ENCODE results near the gene NAA15.
"Not testable (repeated sequence)": the region's sequence is repeated elsewhere in the genome, so short reads cannot be mapped to it uniquely, and the experiment has no call there.

Gene NAA15

DNA sequence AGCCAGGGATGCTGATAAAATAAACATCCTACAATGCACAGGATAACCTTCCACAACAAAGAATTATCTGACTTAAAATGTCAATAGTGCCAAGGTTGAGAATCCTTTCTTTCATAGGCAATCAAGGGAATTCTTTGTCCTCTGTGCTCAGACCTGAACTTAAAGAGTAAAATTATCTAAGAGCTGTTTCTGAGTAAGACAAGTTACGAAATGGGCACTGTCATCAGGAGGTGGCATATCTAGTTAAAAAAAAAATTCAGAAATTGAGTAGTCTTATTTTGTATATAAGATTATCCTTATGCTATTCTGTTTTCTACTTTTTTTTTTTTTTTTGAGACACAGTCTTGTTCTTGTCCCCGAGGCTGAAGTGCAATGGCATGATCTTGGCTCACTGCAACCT lies 149.3 kb downstream of the NAA15 start:
- DNase-seq (ENCODE audit: low read depth in 2 of 2) = no peak

DNA sequence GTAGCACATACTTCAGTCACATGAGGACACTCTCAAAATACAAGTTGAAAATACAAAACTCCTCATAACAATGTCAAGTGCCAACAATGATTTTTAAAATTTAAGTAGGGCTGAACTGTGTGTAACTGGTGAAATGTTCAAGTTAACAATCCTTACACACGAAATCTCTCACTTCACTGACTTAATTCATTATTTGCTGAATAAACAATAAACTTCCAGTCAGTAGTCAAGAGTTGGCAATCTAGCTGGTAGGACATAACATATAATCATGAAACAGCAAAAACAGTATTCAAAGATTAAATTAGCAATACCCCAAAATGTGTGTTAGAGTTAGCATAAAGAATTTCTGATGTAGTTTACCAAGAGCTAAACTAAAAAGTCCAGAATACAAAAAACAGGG lies 150.7 kb downstream of the NAA15 start:
- no peak for DNase-seq (ENCODE audit: low read depth in 2 of 2)

DNA sequence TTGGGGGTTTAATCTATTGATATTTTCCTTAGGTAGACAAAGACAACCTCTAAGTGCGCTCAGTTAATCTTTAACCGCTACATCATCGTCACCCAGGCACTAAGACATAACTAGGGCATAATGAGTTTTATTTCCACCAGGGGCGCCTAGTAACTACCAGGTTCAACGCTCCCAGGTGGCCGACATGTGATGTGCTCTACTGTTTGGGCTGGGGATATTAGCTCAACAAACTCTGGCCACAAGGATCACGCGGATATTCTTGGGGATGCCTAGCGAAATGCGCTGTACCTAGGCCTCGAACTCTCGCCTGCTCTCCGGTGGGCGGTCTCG lies 151.7 kb downstream of the NAA15 start:
- DNase-seq (ENCODE audit: low read depth in 2 of 2) = no peak

GRCh38 chr4:139453371-139454110 lies 152.2 kb downstream of the NAA15 start:
- peak; percentile 93 to 95 for DNase-seq (ENCODE audit: low read depth in 2 of 2)

DNA sequence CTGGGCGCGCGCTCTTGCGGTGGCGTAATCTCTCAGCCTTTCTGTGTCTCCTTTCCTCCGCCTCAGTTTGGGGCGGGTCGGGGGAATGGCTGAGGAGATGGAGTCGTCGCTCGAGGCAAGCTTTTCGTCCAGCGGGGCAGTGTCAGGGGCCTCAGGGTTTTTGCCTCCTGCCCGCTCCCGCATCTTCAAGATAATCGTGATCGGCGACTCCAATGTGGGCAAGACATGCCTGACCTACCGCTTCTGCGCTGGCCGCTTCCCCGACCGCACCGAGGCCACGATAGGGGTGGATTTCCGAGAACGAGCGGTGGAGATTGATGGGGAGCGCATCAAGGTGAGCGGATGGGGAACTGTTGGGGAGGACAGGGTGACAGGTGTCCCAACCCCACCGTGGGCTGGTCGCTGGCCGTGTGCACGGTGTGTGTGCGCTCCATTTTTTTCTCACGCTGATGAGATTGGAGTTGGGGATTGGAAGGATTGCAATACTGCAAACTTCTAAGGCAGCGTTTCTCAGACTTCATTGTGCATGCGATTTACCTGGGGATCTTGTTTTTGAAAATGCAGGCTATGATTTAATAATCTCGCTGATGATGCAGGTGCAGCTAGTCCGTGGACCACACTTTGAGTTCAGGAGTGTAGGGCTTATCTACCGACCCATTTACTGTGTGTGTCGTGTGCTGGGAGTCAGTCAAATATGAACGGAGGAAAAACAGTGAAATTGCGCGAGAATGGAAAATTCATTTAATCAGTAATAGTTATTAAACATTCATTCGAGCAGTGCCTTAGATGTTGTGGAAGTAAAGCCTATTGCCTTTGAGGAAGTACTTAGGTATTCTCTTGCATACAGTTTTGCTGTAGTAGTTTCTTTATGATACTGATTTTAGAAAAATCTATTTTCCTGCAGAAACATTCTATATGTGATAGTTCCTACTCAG lies 153.1 kb downstream of the NAA15 start, which contains the start of gene RAB33B:
TSS of gene RAB33B (plus strand) at position 11 of the 935 bp plus-strand sequence. CDS start at position 86, 75 bp downstream.
- DNase-seq (ENCODE audit: low read depth in 2 of 2) = no peak

- no peak for DNase-seq (ENCODE audit: low read depth in 2 of 2)
Measured at GRCh38 chr4:139455126-139455538, 153.8 kb downstream of the NAA15 start.

DNA sequence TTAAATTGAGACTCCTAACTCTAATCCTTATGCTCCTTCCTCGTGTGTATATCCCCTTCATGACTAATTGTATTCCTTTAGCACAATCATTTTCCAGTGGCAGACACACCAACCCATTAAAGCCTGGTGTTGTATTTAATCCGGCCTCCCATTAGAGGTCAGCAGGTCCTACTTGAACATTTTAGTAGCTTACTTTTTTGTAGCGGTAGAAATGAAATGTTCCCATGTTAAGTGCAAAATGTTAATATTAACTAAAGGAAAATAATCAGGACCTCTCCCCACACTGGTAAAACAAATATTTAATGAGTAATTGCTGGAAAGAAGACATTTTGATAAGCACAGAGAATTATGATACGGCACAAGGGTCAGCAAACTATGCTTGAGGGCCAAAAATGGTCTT lies 156.0 kb downstream of the NAA15 start:
- DNase-seq (ENCODE audit: low read depth in 2 of 2) = no peak

- DNase-seq (ENCODE audit: low read depth in 2 of 2) = no peak
Measured at GRCh38 chr4:139458543-139458942, 157.2 kb downstream of the NAA15 start.

DNA sequence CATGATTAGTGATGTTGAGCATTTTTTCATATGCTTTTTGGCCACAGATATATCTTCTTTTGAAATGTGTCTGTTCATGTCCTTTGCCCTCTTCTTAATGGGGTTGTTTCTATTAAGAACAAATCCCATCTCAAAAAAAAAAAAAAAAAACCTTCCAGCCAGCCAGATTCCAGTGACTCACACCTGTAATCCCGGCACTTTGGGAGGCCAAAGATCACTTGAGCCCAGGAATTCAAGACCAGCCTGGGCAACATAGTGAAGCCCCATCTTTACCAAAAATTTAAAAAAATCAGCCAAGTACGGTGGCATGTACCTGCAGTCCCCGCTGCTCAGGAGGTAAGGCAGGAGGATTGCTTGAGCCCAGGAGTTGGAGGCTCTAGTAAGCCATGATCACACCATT lies 157.7 kb downstream of the NAA15 start:
- no peak for DNase-seq (ENCODE audit: low read depth in 2 of 2)

DNA sequence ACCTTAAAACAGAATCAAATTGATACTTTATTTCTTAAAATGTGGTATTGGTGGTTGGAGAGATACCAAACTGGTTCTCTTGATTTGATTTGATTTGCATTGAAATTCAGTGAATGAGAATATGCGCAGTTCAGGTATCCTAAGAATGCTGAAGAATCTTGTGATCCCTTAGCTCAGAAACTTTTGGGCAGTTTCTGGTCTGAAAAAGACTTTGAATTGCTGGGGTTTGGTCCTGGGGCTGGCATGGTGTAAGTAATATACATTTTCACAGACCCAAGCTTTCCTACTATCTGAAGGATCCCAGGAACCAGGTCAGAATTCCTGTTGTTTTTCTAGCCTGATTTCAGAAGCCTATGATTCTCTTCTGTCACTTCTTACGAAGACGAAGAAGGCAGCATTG lies 159.3 kb downstream of the NAA15 start:
- DNase-seq (ENCODE audit: low read depth in 2 of 2) = no peak

DNA sequence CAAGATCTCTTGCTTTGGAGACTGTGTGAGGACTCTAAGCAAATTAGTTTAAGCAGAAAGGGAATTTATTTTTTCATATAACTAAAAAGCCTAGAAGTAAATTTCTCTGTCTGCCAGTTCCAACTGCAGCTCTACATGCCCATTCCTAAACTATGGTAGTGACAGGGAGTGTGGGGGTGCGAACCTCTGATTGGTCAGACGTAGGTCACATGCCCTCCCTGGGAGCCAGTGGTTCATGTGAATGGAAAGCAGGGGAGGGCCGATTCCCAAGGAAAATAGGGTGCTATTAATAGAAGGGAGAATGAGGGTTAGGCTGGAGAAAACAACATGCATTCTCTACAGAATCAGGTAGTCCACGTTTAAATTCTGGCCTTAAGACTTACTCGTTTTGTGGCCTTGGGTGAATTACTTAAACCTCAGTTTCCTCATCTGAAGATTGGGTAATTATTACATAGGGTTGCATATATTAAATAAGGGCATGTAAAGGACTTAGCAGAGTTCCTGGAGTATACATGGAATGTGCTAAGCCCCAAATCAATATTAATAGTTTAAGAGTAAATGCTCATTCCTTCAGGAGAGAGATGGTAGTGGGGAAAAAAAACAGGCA lies 159.8 kb downstream of the NAA15 start:
- no peak for DNase-seq (ENCODE audit: low read depth in 2 of 2)

DNA sequence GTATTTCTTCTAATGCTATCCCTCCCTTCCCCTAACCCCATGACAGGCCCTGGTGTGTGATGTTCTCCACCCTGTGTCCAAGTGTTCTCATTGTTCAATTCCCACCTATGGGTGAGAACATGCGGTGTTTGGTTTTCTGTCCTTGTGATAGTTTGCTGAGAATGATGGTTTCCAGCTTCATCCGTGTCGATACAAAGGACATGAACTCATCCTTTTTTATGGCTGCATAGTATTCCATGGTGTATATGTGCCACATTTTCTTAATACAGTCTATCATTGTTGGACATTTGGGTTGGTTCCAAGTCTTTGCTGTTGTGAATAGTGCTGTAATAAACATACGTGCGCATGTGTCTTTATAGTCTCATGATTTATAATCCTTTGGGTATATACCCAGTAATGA lies 163.2 kb downstream of the NAA15 start:
- not testable (repeated sequence) for DNase-seq (ENCODE audit: low read depth in 2 of 2)

DNA sequence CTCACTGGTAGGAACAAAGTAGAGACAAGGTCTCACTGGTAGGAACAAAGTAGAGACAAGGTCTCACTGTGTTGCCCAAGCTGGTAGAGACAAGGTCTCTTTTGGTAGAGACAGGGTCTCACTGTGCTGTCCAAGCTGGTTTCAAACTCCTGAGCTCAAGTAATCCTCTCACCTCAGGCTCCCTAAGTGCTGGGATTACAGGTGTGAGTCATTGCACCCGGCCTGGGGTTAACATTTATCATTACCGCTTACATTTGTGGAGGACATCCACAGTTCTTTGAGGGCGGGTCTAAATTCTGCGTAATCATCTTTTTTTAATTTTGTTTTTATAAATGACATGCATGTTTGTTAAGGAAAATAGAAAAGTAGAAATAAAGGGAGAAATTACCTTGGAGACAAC lies 164.6 kb downstream of the NAA15 start:
- no peak for DNase-seq (ENCODE audit: low read depth in 2 of 2)

DNA sequence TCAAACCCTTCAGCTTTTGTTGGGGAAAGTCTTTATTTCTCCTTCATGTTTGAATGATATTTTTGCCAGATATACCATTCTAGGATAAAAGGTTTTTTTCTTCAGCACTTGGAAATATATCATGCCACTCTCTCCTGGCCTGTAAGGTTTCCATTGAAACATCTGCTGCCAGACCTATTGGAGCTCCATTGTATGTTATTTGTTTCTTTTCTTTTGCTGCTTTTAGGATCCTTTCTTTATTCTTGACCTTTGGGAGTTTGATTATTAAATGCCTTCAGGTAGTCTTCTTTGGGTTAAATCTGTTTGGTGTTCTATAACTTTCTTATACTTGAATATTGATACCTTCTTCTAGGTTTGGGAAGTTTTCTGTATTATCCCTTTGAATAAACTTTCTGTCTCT lies 167.5 kb downstream of the NAA15 start:
- not testable (repeated sequence) for DNase-seq (ENCODE audit: low read depth in 2 of 2)

DNA sequence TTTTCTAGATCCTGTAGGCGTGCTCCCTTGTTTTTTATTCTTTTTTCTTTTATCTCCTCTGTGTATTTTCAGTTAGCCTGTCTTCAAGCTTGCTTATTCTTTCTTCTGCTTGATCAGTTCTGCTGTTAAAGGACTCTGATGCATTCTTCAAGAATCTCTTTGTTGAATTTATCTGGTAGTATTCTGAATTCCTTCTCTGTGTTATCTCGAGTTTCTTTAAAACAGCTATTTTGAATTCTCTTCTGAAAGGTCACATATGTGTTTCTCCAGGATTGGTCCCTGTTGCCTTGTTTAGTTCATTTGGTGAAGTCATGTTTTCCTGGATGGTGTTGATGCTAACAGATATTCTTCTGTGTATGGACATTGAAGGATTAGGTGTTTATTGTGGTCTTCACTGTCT lies 167.9 kb downstream of the NAA15 start:
- no peak for DNase-seq (ENCODE audit: low read depth in 2 of 2)

Data from stimulated activated CD8-positive, alpha-beta memory T cell treated with anti-CD3 and anti-CD28 coated beads, Interleukin-15, amount 100 ng/mL, for 48 hours (primary cell).